Endometrial microvascular endothelial cells (primary cell): ENCODE data around the gene DYRK2. TPM values are rescaled to one million over a fixed set of nuclear protein-coding genes. Genes with fewer than 3 reads are reported as not detected.

Source experiments
- in situ Hi-C: cut with HindIII; loops from 2 replicates; pipeline ENCODE4 v1.10.0; 2017; ENCODE audit warnings: low sequenced_read_pairs, low pct_unique_long_range_greater_than_20kb; ENCODE audit errors: inconsistent ontology term
- total RNA-seq: library from RNA; depleted of rRNA; stranded (reverse); fragments of >200 nt; gene quantifications from one replicate; pipeline ENCODE4 v1.2.3, GENCODE V29; 2015; ENCODE audit errors: inconsistent ontology term

The DYRK2 gene
- 4.8 TPM for total RNA-seq

DNA sequence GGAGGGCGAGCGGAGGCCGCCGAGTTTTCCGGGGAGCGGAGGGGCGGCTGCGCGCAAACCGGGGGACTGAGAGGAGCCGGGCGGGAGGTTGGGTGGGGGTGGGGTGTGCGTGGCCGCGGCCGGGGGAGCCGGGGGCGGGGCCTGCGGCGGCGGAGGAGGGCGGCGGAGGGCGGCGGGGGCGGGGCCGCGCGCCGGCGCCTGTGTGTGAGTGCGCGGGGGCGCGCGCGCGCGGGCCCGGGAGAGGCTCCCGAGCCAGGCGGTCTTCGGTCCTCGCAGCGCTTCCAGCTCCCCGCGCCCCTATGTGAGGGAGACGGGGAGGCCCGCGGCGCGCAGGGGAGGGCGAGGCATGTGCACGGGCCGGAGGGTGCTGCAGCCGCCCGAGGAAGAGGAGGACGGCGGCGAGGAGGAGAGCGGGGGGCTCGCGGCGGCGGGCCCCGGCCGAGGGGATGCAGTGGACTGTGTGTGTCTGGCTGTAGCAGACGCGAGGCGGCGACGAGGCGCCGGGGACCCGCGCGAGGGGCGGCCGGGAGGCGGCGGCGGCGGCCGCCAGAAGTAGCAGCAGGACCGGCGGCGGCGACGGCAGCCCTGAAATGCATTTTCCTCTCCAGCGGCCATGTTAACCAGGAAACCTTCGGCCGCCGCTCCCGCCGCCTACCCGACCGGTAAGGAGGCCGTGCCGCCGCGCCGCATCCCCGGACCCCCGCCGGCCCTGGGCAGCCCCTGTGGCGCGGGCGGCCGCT lies at the start of gene DYRK2:
DYRK2 (plus strand) TSS at position 225 of the 740 bp plus-strand sequence; CDS start at position 614, 389 bp downstream.
- in situ Hi-C loops = no loop called here

DNA sequence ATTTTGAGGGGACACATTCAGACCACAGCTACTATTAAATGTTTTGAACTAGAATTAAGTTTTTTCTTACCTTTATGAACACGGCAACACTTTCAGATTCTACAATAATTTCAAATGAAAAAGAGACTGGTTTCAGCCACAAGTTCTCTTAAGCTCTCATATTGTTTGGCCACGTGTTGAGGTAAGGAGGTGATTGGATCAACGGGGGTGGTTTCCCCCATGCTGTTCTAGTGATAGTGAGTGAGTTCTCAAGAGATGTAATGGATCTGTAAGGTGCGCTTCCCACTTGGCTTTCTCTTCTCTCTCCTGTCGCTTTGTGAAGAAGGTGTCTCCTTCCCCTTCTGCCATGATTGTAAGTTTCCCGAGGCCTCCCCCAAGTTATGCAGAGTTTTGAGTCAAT lies 48.9 kb upstream of the DYRK2 start:
- in situ Hi-C loops = no loop called here

DNA sequence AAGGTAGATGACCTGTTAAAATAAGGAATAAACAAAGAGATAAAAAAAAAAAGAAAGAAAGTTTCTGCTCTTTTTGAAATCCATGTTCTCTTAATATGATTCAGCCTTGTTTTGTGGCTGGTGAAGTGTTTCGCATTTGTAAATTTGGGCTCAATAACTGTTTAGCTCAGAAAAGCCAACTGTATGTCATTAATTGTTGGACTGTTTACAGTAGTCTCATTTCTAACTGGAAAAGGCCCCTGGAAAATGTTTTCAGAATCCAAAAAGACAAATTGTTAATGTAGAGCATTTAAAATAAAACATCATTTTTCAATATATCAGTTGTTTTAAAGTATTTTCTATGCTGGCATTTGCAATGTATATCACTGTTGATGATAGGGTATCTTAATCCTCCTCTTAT lies 47.4 kb upstream of the DYRK2 start:
- in situ Hi-C loops = no loop called here

DNA sequence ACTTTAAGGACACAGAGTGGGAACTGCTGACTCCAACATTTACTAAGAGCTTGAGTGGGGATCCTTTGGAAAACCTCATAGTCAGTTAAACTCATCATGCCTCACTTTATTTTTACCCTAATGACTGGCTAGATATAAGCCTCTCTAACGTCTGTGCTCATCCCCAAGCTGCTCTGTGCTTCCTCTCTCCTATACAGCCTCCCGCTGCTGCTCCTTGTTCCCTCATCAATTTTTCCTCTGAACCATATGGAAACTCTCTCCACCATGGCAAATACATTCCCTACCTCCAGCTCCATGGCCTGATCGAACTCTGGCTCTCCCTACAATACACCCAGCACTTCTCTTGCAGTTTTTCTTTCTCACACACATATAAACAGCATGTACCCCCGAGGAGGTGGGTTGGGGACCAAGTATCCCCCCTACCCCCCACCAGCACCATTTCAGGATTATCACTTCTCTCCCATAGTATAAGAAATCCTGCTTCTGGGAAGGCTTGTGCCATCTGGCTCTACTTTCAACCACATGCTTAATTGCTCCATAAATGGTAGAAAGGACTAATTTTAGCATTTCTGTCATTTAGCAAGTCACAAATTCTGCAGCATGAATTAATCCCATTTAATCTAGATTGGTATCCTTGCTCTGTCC lies 39.2 kb upstream of the DYRK2 start:
- in situ Hi-C loops = no loop called here

DNA sequence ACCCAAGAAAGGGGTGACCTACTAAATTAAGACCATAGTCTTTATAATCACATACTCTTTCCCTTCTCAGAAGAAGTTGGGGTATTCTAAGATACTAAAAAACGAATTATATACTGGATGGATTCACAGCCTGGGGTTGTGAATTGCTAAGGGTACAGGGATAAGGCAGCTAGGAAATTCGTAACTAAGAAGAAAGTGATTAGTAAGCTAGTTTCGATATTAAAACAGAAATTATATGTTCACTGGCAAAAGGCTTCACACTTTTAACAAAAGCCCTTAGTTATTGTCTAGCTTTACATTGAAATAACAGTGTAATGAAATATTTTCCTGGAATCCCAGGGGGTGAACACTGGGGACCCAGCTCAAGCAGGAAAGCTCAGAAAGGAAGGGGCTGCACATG lies 35.5 kb upstream of the DYRK2 start:
- in situ Hi-C loops = no loop called here

DNA sequence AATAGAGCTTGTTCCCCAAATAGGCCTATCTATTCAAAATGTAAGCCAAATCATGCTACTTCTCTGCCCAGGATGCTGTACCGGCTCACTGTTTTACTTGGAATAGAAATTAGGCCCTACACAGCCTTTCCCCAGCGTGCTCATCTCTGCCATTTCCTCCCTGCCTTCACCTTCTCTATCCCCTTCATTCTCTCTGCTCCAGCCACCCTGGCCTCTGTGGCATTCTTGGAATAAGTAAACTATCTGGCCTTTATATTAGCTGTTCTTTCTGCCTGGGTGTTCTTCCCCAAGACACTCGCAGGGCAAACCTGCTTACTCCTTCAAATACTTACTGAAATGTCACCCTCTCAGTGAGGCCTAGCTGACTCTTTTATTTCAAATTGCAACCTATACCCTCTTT lies 30.9 kb upstream of the DYRK2 start:
- in situ Hi-C loops = no loop called here

DNA sequence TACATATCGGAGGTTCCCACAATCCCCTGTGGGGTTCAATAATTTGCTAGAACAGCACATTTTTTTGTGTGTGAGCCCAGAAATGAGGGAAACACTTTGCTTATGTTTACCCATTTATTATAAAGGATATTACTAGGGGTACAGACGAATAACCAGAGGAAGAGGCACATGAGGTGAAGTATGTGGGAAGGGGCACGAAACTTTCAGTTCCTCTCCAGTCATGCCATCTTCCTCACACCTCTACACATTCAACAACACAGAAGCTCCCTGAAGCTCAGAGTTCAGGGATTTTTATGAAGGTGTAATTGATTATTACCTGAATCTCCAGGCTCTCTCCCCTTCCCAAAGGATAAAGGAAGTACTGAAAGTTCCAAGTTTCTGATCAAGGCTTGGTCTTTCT lies 30.2 kb upstream of the DYRK2 start:
- in situ Hi-C loops = no loop called here

DNA sequence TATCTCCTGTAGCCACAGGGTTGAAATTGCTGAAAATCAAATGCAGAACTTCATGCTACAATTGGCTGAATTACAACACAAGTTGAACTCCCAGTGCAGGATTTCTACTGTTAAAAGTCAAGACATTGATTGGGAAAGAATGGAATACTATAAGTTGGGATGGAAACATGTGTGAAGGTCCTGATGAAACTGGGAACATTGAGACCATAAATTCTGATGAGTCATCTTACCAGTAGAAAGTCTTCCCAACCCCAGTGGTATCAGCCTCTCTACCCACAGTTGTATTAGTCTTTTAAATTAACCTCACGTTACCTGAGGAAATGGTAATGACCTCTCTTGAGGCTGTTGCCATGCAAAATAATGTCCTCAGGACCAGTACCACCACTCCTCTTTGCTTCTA lies 27.4 kb upstream of the DYRK2 start:
- in situ Hi-C loops = no loop called here

DNA sequence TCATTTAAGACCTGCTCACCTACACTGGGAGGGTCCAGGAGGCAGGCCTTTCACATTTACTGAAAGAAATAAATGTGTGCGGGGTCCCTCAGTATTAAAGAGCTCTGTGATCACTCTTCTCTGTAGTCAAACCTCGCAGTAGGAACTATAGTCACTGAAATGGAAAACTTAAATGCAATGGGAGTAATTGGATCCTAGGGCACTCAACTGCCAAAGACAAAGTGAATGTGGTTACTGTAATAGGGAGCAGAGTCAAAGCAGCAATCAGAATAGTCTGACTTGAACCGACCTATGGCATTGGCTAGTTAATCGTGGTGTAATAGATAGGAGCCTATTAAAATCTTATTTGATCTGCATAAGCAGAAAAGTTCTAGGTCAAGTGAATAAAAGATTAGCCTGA lies 26.6 kb upstream of the DYRK2 start:
- in situ Hi-C loops = no loop called here

DNA sequence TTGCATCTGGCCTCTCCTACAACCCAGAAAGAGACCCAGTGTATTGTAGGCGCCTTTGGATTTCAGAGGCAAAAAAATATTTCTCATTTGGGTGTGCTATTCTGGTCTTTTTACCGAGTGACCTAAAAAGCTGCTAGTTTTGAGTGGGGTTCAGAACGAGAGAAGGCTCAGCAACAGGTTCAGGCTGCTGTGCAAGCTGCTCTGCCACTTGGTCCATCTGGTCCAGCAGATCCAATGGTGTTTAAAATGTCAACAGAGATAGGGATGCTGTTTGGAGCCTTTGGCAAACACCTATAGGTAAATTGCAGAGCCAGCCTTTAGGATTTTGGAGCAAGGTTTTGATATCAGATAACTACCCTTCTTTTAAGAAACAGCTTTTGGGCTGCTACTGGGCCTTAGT lies 25.3 kb upstream of the DYRK2 start:
- in situ Hi-C loops = no loop called here

DNA sequence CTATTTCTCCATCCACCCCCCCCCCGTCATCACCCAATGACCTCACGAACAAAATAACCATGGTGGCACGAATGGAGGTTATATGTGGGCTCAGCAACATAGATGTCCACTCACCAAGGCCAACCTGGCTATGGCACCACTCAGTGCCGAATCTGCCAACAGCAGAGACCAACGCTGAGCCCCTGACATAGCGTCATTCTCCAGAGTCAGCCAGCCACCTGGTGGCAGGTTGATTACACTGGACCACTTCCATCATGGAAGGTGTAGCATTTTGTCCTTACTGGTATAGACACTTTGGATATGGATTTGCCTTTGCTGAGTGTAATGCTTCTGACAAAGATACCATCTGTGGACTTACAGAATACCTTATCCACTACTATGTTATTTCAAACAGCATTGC lies 24.2 kb upstream of the DYRK2 start:
- in situ Hi-C loops = no loop called here

DNA sequence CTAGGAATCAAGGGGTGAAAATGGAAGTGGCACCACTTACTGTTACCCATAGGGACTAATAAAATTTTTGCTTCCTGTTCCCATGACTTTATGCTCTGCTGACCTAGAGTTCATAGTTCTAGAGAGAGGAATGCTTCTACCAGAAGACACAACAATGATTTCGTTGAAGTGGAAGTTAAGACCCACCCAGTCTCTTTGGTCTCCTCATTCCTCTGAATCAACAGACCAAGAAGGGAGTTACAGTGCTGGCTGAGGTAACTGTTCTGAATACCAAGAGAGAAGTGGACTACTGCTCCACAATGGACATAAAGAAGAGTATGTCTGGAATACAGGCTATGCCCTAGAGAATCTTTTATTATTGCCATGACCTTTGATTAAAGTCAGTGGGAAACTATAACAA lies 23.5 kb upstream of the DYRK2 start:
- in situ Hi-C loops = no loop called here

DNA sequence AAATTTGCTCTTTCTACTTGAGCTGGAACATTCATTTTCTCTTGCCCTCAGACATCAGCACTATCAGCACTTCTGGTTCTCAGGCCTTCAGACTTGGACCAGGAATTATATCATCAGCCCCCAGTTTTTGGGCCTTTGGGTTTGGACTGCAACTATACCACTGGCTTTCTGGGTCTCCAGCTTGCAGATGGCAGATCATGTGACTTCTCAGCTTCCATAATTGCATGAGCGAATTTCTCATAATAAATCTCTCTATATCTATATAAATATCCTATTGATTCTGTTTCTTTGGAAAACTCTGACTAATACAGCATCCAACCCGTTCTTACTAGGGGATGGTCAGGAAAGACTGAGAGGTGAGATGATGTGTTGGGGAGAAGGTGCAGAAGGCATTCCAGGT lies 22.4 kb upstream of the DYRK2 start:
- in situ Hi-C loops = no loop called here

DNA sequence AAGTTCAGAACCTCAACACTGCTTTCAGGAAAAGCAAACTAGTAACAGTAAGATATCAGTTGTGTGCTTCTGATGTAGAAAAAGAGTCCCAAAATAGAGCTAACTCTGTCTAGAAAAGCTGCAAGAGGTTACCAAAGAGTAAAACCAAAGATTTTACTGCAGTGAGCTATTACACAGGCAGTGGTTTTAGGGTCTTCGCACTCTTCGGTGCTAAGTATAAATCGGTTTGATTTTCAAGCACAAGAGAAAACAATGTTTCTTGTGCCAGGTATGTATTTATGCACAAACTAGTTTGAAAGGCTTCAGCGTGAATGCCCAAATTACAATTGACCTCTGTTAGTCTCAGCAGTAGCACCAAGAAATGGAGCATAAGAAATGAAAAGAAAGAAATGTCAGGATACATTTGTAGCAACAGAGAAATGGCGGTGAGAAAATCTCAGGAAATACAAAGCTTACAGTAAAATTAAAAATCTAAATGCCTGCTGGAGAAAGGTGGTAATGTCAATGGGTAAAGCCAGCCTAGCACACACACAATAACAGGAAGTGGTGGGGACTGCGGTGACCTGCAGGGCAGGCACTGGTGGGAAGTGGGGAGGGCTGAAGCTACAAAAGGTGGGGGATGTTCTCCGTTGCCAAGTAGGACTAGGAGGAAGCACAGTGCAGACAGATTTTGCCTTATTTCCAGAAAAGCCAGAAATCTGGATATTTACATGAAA lies 18.0 kb upstream of the DYRK2 start:
- in situ Hi-C loops = no loop called here

DNA sequence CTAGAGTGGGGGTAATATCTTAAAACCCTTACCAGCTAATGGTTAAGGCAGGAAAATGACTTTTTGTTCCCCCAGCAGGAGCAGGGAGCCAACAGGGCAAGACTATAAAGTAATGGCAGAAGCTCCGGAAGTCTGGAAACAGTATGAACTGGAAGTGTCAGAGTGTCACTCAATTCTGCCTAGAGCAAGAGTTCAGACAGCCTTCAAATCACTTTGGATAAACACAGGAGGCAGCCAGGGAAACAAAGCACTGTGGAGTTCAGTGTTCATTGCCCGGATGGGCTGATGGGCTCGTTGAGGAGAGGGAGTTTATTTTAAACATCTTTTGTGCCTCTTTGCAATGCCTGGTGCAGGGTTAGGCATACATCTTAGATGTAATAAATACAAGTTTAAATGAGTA lies 16.5 kb upstream of the DYRK2 start:
- in situ Hi-C loops = no loop called here

DNA sequence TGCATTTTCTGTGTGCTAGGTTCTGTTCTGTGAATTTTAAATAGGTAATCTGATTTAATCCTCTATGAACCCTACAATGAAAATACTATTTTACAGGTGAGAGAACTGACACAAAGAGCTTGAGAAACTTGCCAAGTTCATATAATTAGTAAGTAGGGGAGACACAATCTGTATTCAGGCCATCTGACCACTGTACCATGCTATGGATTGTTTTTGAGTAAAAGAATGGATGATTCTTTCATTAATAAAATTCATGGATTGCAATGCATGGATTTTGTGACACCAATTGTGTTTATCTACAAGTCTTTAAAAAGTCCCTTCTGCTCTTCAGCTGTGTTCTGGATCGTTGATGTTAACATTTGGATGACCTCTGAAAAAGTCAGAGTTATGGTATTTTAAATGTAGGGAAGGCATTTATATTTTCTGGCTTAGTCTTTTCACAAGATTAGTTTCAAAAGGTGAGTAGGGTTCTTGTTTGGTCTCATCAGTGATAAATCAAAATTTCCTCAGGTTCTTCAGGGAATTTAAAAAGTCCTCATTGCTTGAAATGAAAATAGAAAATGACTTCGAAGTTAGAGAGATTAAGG lies 15.4 kb upstream of the DYRK2 start:
- in situ Hi-C loops = no loop called here

DNA sequence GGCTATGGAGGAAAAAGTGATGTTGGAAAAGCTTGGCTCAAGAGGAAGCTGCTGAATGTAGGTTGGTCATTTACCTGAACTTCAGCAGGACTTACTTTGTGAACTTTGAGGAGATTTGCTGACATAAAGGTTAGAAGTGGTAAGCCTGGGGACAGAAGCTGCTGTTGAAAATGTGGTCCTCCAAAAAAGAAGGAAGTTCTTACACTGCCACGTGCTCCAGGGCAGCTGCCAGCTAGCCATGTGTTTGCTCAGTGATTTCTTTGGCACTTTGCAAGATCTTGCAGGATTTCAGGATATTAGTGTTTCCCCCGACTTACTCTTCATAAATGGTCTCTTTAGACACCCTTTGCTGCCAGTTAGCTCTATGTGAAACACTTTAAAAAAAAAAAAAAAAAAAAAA lies 14.8 kb upstream of the DYRK2 start:
- in situ Hi-C loops = no loop called here

DNA sequence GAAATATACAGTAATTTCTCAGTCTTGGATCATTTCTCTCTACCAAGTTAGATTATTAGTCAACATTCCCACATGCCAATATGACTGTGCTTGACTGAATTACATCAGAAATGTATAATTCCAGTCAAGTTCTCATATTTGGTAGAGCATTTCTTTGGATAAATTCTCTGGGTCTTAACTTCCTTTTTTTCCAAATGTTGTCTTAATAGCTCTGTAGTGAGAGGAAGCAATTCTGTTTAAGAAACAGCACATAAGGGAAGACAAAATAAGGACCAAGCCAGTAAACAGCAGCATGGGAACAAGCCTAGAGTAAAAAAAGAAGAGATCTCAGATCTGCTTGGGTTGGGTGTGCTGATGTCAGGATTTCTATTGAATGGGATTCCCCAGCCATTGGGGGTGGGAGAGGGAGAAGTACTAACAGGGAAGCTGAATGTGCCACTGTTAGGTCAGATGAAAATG lies 14.2 kb upstream of the DYRK2 start:
- in situ Hi-C loops = no loop called here

DNA sequence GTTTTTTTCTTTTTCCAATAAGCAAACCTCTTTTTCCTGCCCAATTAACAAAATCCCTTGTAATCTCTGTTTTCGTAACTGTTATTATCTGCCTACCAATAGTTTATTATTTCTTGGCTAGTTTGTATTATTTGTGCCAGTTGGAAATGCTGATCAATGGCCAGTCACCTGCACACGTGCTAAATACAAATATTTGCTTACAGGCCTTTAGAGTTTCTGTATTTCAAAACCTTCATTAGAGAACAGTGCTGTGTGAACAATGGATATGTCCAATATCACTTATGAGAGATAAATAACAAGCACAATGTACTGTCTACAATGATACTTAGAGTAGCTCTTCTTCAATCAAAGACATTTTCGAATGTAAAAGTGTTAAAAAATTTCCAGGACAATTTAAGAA lies 10.8 kb upstream of the DYRK2 start:
- in situ Hi-C loops = no loop called here

DNA sequence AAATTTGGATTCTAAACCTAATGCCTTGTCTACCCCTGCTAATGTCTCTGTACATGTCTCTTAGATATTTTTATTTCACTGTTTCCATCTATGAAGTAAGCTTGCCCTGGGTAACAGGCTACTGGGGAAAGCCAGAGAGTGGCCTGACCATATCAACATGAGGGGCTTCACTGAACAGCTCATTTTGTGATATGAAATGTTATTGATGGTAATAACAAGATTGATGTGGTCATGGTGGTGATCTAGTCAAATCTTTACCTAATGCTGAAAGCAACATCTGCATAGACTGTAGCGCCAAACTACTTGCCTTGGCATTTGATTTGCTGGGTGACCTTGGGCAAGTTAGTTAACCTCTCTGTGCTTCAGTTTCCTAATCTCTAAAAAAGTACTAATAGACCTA lies 9.9 kb upstream of the DYRK2 start:
- in situ Hi-C loops = no loop called here
